Activated T-cell treated with anti-CD3 and anti-CD28 coated beads, Interleukin-2, amount 50 U/mL, for 1 hour (primary cell): Measurements from ENCODE around the gene SMCO2.

Experiments used
- DNase-seq: peaks from one replicate; pipeline ENCODE4 v3.0.0-alpha.2; 2020

The SMCO2 gene

GRCh38 chr12:27455589-27455988, 9.1 kb downstream of the SMCO2 start:
- DNase-seq = no peak

GRCh38 chr12:27456618-27457017, 10.1 kb downstream of the SMCO2 start:
- DNase-seq = no peak

GRCh38 chr12:27460471-27460978, 14.0 kb downstream of the SMCO2 start:
- DNase-seq = no peak

- DNase-seq = no peak
Measured at GRCh38 chr12:27462151-27462694, 15.7 kb downstream of the SMCO2 start.

- no peak for DNase-seq
Measured at GRCh38 chr12:27462851-27463250, 16.3 kb downstream of the SMCO2 start.

GRCh38 chr12:27463511-27464219, 17.1 kb downstream of the SMCO2 start:
- DNase-seq = no peak

- DNase-seq = no peak
Measured at GRCh38 chr12:27464220-27464554, 17.7 kb downstream of the SMCO2 start.

GRCh38 chr12:27467641-27468040, 21.1 kb downstream of the SMCO2 start:
- DNase-seq = no peak

GRCh38 chr12:27468241-27468640, 21.7 kb downstream of the SMCO2 start:
- DNase-seq = no peak

- DNase-seq = no peak
Measured at GRCh38 chr12:27469176-27469736, 22.7 kb downstream of the SMCO2 start.

GRCh38 chr12:27472604-27473003, 26.1 kb downstream of the SMCO2 start:
- DNase-seq = no peak

GRCh38 chr12:27474344-27474743, 27.8 kb downstream of the SMCO2 start:
- no peak for DNase-seq

GRCh38 chr12:27477049-27477448, 30.5 kb downstream of the SMCO2 start:
- no peak for DNase-seq

GRCh38 chr12:27478949-27479348, 32.4 kb downstream of the SMCO2 start:
- no peak for DNase-seq

- no peak for DNase-seq
Measured at GRCh38 chr12:27480016-27480415, 33.5 kb downstream of the SMCO2 start.

- no peak for DNase-seq
Measured at GRCh38 chr12:27486961-27487360, 40.4 kb downstream of the SMCO2 start.

GRCh38 chr12:27488479-27488878, 41.9 kb downstream of the SMCO2 start:
- DNase-seq = no peak

- DNase-seq = no peak
Measured at GRCh38 chr12:27491226-27491625, 44.7 kb downstream of the SMCO2 start.

GRCh38 chr12:27493260-27493940, 46.9 kb downstream of the SMCO2 start:
- DNase-seq = no peak

- no peak for DNase-seq
Measured at GRCh38 chr12:27497446-27497845, 50.9 kb downstream of the SMCO2 start.

- DNase-seq = no peak
Measured at GRCh38 chr12:27498149-27498548, 51.6 kb downstream of the SMCO2 start.

- no peak for DNase-seq
Measured at GRCh38 chr12:27498761-27499160, 52.2 kb downstream of the SMCO2 start.

GRCh38 chr12:27499377-27499776, 52.8 kb downstream of the SMCO2 start:
- no peak for DNase-seq

- no peak for DNase-seq
Measured at GRCh38 chr12:27500546-27500945, 54.0 kb downstream of the SMCO2 start.
